Measurements from ENCODE around the gene TWNK. TPM values are rescaled to one million over a fixed set of nuclear protein-coding genes. Genes with fewer than 3 reads are reported as not detected.

TWNK gene
- total RNA-seq, 3 donors from 2014 or later (not counting 1 experiment from before 2014, with no cell fraction given), result 2.2 to 3.6 (median 3.3) TPM

DNA sequence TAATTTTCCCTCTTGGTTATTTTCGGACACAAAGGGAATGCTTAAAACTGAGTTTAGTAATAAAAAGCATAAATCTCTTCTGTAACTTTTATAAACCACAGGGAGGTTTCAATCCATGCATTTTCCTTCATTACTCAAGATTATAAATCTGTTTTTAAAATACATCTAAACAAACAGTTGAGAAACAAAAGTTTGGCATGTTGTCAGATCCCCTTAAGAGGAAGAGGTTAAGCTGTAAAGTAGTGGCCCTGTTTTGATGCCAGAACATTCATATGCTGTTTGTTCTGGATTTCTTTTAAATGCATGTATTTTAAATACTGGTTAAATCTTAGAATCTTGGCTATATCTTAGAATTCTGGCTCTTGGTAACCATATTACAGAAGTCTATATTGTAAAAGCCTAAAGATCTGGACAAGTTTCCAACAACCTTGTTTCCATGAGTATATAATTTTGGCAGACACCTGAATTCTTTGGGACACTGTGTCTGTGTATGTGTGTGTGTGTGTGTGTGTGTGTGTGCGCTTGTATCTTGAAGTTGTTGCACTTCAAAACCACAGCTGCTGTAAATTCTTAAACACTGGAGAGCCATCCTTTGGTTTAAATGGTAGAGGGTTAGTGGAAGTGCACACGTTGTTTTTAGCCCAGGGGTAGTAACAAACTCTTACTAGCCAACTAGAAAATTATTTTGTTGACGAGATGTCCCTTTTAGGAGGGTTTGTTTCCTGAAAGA lies 24.8 kb upstream of the TWNK start:
- H3K4me3 ChIP-seq (ENCODE audit: low read length), result no peak overlapping the region
- peaks cover 34% of the 10 kb centered on the region for H3K36me3 Mint-ChIP-seq
- H3K27me3 Mint-ChIP-seq (ENCODE audit: low read depth in 2 of 2), result no peaks in the 10 kb centered on the region
- no peaks in the 10 kb centered on the region for H3K9me3 Mint-ChIP-seq
- WGBS (ENCODE audit: insufficient coverage), result 100% methylated on average over 3 of the region's 4 CpGs
- no peak for ATAC-seq
- no peaks in the 10 kb centered on the region for H3K9me3 ChIP-seq (ENCODE audit: control insufficient read depth, insufficient read depth, low read length)
- no peaks in the 10 kb centered on the region for H3K4me1 ChIP-seq (ENCODE audit: control insufficient read depth, insufficient read depth, low read length)
- no peaks in the 10 kb centered on the region for H3K27me3 ChIP-seq (ENCODE audit: control insufficient read depth, insufficient read depth, low read length)
- no peak overlapping the region for H3K4me3 Mint-ChIP-seq
- H3K36me3 ChIP-seq (ENCODE audit: control insufficient read depth, insufficient read depth, low read length), result peaks cover 62% of the 10 kb centered on the region
- DNase-seq, result no peak
- H3K4me1 Mint-ChIP-seq, result no peaks in the 10 kb centered on the region
- TF ChIP-seq, protein P1, sequence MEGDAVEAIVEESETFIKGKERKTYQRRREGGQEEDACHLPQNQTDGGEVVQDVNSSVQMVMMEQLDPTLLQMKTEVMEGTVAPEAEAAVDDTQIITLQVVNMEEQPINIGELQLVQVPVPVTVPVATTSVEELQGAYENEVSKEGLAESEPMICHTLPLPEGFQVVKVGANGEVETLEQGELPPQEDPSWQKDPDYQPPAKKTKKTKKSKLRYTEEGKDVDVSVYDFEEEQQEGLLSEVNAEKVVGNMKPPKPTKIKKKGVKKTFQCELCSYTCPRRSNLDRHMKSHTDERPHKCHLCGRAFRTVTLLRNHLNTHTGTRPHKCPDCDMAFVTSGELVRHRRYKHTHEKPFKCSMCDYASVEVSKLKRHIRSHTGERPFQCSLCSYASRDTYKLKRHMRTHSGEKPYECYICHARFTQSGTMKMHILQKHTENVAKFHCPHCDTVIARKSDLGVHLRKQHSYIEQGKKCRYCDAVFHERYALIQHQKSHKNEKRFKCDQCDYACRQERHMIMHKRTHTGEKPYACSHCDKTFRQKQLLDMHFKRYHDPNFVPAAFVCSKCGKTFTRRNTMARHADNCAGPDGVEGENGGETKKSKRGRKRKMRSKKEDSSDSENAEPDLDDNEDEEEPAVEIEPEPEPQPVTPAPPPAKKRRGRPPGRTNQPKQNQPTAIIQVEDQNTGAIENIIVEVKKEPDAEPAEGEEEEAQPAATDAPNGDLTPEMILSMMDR (IDR thresholded peaks at IDR 0.05), result no peak
- no peak overlapping the region for H3K27ac ChIP-seq (ENCODE audit: low read length)
- no peak overlapping the region for H3K27ac Mint-ChIP-seq
- intact Hi-C loops (cut with micrococcal nuclease), result no loop called here

DNA sequence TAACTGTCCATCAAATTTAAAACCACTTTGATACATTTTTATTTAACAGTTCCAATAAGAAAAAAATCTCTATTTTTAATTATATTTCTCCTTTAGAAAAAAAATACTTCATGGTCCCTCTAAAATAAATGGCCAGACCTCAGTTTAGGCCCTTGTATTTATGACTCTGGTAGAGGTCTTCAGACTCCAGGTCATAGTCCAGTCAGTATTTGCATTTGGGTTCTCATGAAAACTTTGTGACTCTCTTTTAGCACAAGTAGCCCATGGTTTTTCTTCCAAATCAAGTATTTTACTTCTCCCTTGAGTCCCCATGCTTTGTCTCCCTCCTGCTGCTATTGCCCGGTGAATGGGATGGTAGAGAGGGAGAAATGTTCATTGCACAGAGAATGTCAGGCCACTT lies 23.5 kb upstream of the TWNK start:
- ATAC-seq (no peak), DNase-seq (no peak)
- no peak overlapping the region for H3K4me3 ChIP-seq (ENCODE audit: low read length)
- WGBS (ENCODE audit: insufficient coverage), result 100% methylated on average over 1 of the region's 1 CpG
- H3K36me3 Mint-ChIP-seq, result peaks cover 29% of the 10 kb centered on the region
- TF ChIP-seq, protein P1 (IDR thresholded peaks at IDR 0.05), result no peak
- no peak overlapping the region for H3K27ac ChIP-seq (ENCODE audit: low read length)
- H3K36me3 ChIP-seq (ENCODE audit: control insufficient read depth, insufficient read depth, low read length), result peaks cover 51% of the 10 kb centered on the region
- no peaks in the 10 kb centered on the region for H3K9me3 ChIP-seq (ENCODE audit: control insufficient read depth, insufficient read depth, low read length)
- intact Hi-C loops (cut with micrococcal nuclease), result no loop called here
- H3K27ac Mint-ChIP-seq, result no peak overlapping the region
- H3K4me3 Mint-ChIP-seq, result no peak overlapping the region
- peaks cover 7% of the 10 kb centered on the region in 2 donors for H3K4me1 Mint-ChIP-seq
- no peaks in the 10 kb centered on the region for H3K27me3 Mint-ChIP-seq (ENCODE audit: low read depth in 2 of 2)
- no peaks in the 10 kb centered on the region for H3K27me3 ChIP-seq (ENCODE audit: control insufficient read depth, insufficient read depth, low read length)
- no peaks in the 10 kb centered on the region for H3K9me3 Mint-ChIP-seq
- H3K4me1 ChIP-seq (ENCODE audit: control insufficient read depth, insufficient read depth, low read length), result peaks cover 4% of the 10 kb centered on the region

DNA sequence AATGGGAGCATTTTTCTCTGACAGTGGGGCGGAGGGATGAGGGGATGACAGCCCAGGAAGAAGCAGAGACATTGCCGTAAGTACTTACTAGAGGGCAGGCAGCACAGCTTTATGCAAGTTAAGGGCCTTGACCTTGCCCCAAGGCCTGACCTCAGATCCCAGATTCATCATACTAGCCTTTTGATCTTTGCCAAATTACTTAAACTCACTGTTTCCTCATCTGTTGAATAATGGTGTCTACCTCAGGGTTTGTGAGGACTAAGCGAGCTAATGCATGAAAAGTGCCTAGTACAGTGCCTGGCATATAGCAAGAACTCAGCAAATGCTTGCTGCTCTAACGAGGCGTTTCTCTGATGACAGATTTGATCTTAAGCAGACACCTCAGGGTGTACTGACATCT lies 21.5 kb upstream of the TWNK start:
- 87% methylated on average over 5 of the region's 5 CpGs for WGBS (ENCODE audit: insufficient coverage)
- H3K4me1 Mint-ChIP-seq, result peaks cover 9 to 27% of the 10 kb centered on the region in 2 donors
- intact Hi-C loops (cut with micrococcal nuclease), result no loop called here
- H3K9me3 ChIP-seq (ENCODE audit: control insufficient read depth, insufficient read depth, low read length), result no peaks in the 10 kb centered on the region
- no peak overlapping the region for H3K4me3 ChIP-seq (ENCODE audit: low read length)
- DNase-seq (no peak), ATAC-seq (no peak)
- no peaks in the 10 kb centered on the region for H3K9me3 Mint-ChIP-seq
- TF ChIP-seq, protein P1 (IDR thresholded peaks at IDR 0.05), result no peak
- peaks cover 15% of the 10 kb centered on the region for H3K36me3 Mint-ChIP-seq
- H3K27me3 Mint-ChIP-seq (ENCODE audit: low read depth in 2 of 2), result no peaks in the 10 kb centered on the region
- no peaks in the 10 kb centered on the region for H3K27me3 ChIP-seq (ENCODE audit: control insufficient read depth, insufficient read depth, low read length)
- H3K36me3 ChIP-seq (ENCODE audit: control insufficient read depth, insufficient read depth, low read length), result peaks cover 33% of the 10 kb centered on the region
- H3K27ac Mint-ChIP-seq, result no peak overlapping the region
- no peak overlapping the region for H3K27ac ChIP-seq (ENCODE audit: low read length)
- H3K4me1 ChIP-seq (ENCODE audit: control insufficient read depth, insufficient read depth, low read length), result peaks cover 14% of the 10 kb centered on the region
- no peak overlapping the region for H3K4me3 Mint-ChIP-seq

DNA sequence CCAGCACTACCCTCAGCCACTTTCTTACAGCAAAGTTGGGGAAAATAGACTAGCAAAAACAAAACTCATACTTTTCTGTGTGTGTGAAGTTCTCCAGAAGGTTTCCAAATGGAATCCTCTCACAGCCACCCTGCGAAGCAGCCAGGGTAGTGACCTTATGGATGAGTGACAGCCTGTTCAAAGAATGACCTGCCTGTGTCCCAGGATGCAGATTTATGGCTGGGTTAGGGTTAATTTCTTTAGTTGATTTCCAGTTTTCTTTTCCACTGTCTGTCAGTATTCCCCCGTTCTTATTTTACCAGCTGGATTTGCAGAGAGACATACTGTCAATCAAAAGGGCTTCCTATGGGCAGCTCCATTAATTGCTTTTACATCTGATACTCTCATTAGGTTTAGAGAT lies 20.5 kb upstream of the TWNK start:
- no peak for DNase-seq
- Mint-ChIP-seq H3K4me1 (peaks cover 9 to 27% of the 10 kb centered on the region in 2 donors), H3K4me3 (no peak overlapping the region), H3K9me3 (no peaks in the 10 kb centered on the region), H3K36me3 (peaks cover 13% of the 10 kb centered on the region), H3K27me3 (ENCODE audit: low read depth in 2 of 2) (no peaks in the 10 kb centered on the region), H3K27ac (no peak overlapping the region)
- no peak overlapping the region for H3K4me3 ChIP-seq (ENCODE audit: low read length)
- TF ChIP-seq, protein P1 (IDR thresholded peaks at IDR 0.05), result no peak
- H3K27ac ChIP-seq (ENCODE audit: low read length), result no peak overlapping the region
- WGBS (ENCODE audit: insufficient coverage), result 100% methylated on average over 1 of the region's 2 CpGs
- H3K4me1 ChIP-seq (ENCODE audit: control insufficient read depth, insufficient read depth, low read length), result peaks cover 14% of the 10 kb centered on the region
- H3K27me3 ChIP-seq (ENCODE audit: control insufficient read depth, insufficient read depth, low read length), result no peaks in the 10 kb centered on the region
- intact Hi-C loops (cut with micrococcal nuclease), result no loop called here
- no peaks in the 10 kb centered on the region for H3K9me3 ChIP-seq (ENCODE audit: control insufficient read depth, insufficient read depth, low read length)
- H3K36me3 ChIP-seq (ENCODE audit: control insufficient read depth, insufficient read depth, low read length), result peaks cover 28% of the 10 kb centered on the region
- ATAC-seq, result no peak
